Skeletal muscle satellite cell (primary cell): ENCODE results near the gene GPT2.
A peak's percentile ranks its signal among the peaks of the same experiment; 100 is the strongest.

ENCODE experiments used
- H3K27me3 ChIP-seq: 2 replicates; pipeline ENCODE4 v1.7.0; 2013; ENCODE audit warnings: low read length; ENCODE audit not compliant: control insufficient read depth, insufficient read depth
- H3K36me3 ChIP-seq: 2 replicates; pipeline ENCODE4 v1.7.0; 2013; ENCODE audit warnings: mild to moderate bottlenecking, control low read depth, low read length; ENCODE audit not compliant: insufficient read depth
- H3K4me1 ChIP-seq: 2 replicates; pipeline ENCODE4 v1.7.0; 2013; ENCODE audit warnings: low read length; ENCODE audit not compliant: control insufficient read depth, insufficient read depth
- H3K4me2 ChIP-seq: 2 replicates; pipeline ENCODE4 v1.7.0; 2013; ENCODE audit warnings: mild to moderate bottlenecking, low read length
- H3K4me3 ChIP-seq: 2 replicates; pipeline ENCODE4 v1.7.0; 2013; ENCODE audit warnings: low read length
- H3K9ac ChIP-seq: 2 replicates; pipeline ENCODE4 v1.7.0; 2013; ENCODE audit warnings: mild to moderate bottlenecking, low read depth, low read length, moderate library complexity
- H3K9me3 ChIP-seq: replicated peaks from 2 replicates; pipeline ENCODE4 v1.7.0; 2013; ENCODE audit warnings: mild to moderate bottlenecking, control low read depth, low read length

GPT2 gene

DNA sequence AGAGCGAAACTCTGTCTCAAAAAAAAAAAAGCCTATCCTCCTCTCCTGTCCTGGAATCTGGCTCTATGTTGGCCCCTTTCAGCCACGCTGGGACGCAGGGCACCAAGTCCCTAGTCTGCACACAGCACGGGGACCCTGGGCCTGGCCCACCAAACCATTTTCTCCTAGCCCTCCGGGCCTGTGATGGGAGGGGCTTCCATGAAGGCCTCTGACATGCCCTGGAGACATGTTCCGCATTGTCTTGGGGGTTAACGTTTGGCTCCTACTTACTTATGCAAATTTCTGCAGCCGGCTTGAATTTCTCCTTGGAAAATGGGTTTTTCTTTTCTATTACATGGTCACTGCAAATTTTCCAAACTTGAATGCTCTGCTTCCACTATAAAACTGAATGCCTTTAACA lies 12.6 kb upstream of the GPT2 start:
- Histone ChIP-seq H3K36me3 (no peaks in the 10 kb centered on the region), H3K9ac (no peak overlapping the region), H3K4me3 (no peak overlapping the region), H3K27me3 (no peaks in the 10 kb centered on the region), H3K4me1 (no peaks in the 10 kb centered on the region), H3K9me3 (no peaks in the 10 kb centered on the region), H3K4me2 (no peak overlapping the region)

DNA sequence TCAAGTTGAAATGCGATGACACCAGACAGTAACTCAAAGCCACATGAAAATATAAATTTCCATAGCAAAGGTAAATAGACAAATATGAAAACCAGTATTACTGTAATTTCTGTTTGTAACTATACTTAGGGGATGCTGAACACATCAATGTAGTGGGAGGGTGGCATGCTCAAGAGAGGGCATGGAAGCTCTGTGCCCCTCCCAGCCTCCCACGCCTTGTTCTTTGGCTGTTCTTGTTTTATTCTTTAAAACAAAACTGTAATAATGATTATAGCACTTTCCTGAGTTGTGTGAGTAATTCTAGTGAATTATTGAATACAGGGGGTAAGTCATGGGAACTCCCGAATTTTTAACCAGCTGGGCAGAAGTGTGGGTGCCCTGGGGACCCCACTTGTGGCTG lies 11.0 kb upstream of the GPT2 start:
- no peaks in the 10 kb centered on the region for H3K27me3 ChIP-seq
- no peak overlapping the region for H3K4me3 ChIP-seq
- H3K36me3 ChIP-seq: no peaks in the 10 kb centered on the region
- no peak overlapping the region for H3K4me2 ChIP-seq
- no peaks in the 10 kb centered on the region for H3K4me1 ChIP-seq
- no peaks in the 10 kb centered on the region for H3K9me3 ChIP-seq
- H3K9ac ChIP-seq: no peak overlapping the region

GRCh38 chr16:46875243-46875642 lies 8.9 kb upstream of the GPT2 start:
- Histone ChIP-seq H3K27me3 (peaks cover 13% of the 10 kb centered on the region), H3K4me3 (no peak overlapping the region), H3K36me3 (no peaks in the 10 kb centered on the region), H3K4me1 (no peaks in the 10 kb centered on the region), H3K9ac (no peak overlapping the region), H3K9me3 (no peaks in the 10 kb centered on the region), H3K4me2 (no peak overlapping the region)

DNA sequence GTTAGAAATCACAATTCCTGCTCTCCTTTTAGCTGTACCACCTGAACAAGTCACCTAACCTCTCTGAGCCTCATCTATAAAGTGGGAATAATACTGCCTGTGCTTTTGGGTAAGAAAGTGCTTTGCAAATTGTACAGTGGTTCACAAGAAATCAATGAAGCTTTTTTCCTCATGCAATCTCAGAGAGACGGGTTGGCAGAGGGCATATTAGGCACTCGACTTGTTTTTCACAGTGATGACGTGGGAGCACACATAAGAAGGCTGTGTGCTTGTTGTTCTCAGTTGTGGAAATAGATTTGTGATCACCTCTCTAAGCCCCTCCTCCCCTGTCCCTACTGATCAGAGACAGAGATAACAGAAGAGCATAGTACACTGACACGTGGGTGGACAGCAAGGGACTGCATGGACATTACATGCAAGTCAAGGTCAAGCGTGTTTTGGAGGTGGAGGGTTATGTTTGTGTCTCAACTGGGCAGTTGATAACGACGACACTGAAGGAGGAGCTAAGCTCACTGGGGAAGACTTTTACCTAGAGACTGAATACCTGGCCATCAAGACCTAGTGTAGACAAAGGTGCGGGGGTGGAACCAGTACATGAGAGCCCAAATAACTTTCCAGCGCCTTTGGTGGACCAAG lies 1.7 kb upstream of the GPT2 start:
- Histone ChIP-seq H3K9me3 (no peaks in the 10 kb centered on the region), H3K4me2 (no peak overlapping the region), H3K4me3 (no peak overlapping the region), H3K4me1 (peaks cover 28% of the 10 kb centered on the region), H3K9ac (no peak overlapping the region), H3K27me3 (peaks cover 31% of the 10 kb centered on the region), H3K36me3 (no peaks in the 10 kb centered on the region)

DNA sequence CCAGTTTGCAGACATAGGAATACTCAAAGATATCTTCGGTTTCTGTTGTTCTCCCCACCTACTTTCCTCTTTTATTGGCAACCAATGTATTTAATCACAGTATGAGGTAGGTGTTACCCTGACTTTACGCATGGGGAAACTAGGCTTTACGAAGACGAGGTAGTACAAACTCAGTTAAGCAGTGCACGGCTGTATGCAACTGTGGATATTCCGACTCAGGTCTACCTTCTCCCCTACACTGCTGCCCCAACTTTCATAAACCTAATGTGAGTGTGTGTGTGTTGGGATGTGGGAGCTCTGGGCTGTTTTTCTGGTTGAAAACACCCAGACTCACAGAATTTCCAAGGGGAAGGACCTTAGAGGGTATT lies 1.2 kb upstream of the GPT2 start:
- H3K4me1 ChIP-seq: peaks cover 28% of the 10 kb centered on the region
- no peak overlapping the region for H3K4me3 ChIP-seq
- H3K9ac ChIP-seq: no peak overlapping the region
- no peaks in the 10 kb centered on the region for H3K36me3 ChIP-seq
- peaks cover 31% of the 10 kb centered on the region for H3K27me3 ChIP-seq
- no peaks in the 10 kb centered on the region for H3K9me3 ChIP-seq
- peak overlapping the region; percentile 95 for H3K4me2 ChIP-seq

GRCh38 chr16:46883353-46883689 lies 841 bp upstream of the GPT2 start:
- Histone ChIP-seq H3K9me3 (no peaks in the 10 kb centered on the region), H3K27me3 (peaks cover 31% of the 10 kb centered on the region), H3K4me1 (peaks cover 28% of the 10 kb centered on the region), H3K4me3 (peak overlapping the region; percentile 97), H3K4me2 (peak overlapping the region; percentile 95), H3K36me3 (no peaks in the 10 kb centered on the region), H3K9ac (peak overlapping the region; percentile 46)

GRCh38 chr16:46884513-46885293 lies 541 bp downstream of the GPT2 start:
- Histone ChIP-seq H3K4me2 (peak overlapping the region; percentile 95), H3K36me3 (peaks cover 5% of the 10 kb centered on the region), H3K4me3 (peak overlapping the region; percentile 97), H3K27me3 (peaks cover 24% of the 10 kb centered on the region), H3K4me1 (peaks cover 29% of the 10 kb centered on the region), H3K9ac (peak overlapping the region; percentile 75), H3K9me3 (no peaks in the 10 kb centered on the region)

- H3K9me3 ChIP-seq: no peaks in the 10 kb centered on the region
- peak overlapping the region; percentile 75 for H3K9ac ChIP-seq
- peaks cover 9% of the 10 kb centered on the region for H3K27me3 ChIP-seq
- H3K4me3 ChIP-seq: peak overlapping the region; percentile 97
- H3K36me3 ChIP-seq: peaks cover 6% of the 10 kb centered on the region
- peaks cover 32% of the 10 kb centered on the region for H3K4me1 ChIP-seq
- peak overlapping the region; percentile 95 for H3K4me2 ChIP-seq
Measured at GRCh38 chr16:46885960-46886763, 2.0 kb downstream of the GPT2 start.

DNA sequence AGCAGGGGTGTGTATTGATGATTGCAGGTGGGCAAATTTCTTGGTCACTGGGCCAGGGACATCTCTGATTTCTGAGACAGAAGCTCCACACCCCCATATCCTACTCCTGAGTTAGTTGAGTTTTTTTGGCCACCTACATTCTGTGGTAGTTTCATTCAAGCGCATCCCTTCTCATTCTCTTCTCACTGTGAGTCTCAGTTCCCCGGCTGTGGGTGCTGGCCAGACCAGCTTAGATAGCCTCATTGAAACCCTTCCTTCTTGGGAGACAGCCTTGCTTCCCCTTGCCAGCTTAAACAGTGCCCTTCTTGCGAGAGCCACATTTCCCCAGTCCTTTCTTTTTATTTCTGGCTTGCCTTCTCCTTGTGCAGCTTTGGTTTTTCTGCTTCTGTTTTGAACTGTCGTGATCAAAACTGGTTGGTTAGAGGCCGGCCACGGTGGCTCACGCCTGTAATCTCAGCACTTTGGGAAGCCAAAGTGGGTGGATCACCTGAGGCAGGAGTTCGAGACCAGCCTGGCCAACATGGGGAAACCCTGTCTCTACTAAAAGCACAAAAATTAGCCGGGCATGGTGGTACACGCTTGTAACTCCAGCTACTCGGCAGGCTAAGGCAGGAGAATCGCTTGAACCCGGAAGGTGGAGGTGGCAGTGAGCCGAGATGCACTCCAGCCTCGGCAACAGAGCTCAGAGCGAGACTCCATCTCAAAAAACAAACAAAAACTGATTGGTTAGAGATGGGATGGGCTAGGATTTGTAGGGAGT lies 2.8 kb downstream of the GPT2 start:
- no peaks in the 10 kb centered on the region for H3K9me3 ChIP-seq
- peak overlapping the region; percentile 97 for H3K4me3 ChIP-seq
- H3K4me2 ChIP-seq: peak overlapping the region; percentile 95
- H3K36me3 ChIP-seq: peaks cover 6% of the 10 kb centered on the region
- peaks cover 32% of the 10 kb centered on the region for H3K4me1 ChIP-seq
- H3K9ac ChIP-seq: peak overlapping the region; percentile 75
- peaks cover 6% of the 10 kb centered on the region for H3K27me3 ChIP-seq

GRCh38 chr16:46887524-46887854 lies 3.3 kb downstream of the GPT2 start:
- H3K9ac ChIP-seq: no peak overlapping the region
- peaks cover 32% of the 10 kb centered on the region for H3K4me1 ChIP-seq
- H3K27me3 ChIP-seq: peaks cover 2% of the 10 kb centered on the region
- H3K36me3 ChIP-seq: peaks cover 6% of the 10 kb centered on the region
- H3K9me3 ChIP-seq: no peaks in the 10 kb centered on the region
- H3K4me3 ChIP-seq: no peak overlapping the region
- no peak overlapping the region for H3K4me2 ChIP-seq

- H3K9ac ChIP-seq: no peak overlapping the region
Measured at GRCh38 chr16:46889245-46889941, 5.2 kb downstream of the GPT2 start.

More at GRCh38 chr16:46889245-46889941, 5.2 kb downstream of the GPT2 start:
- Histone ChIP-seq H3K4me3 (no peak overlapping the region), H3K4me1 (peaks cover 32% of the 10 kb centered on the region), H3K9me3 (peaks cover 2% of the 10 kb centered on the region), H3K36me3 (peaks cover 6% of the 10 kb centered on the region), H3K27me3 (no peaks in the 10 kb centered on the region), H3K4me2 (no peak overlapping the region)
